Measurements from ENCODE around the gene RNF167.

Gene RNF167

GRCh38 chr17:4958102-4958501 lies 18.0 kb downstream of the RNF167 start:
- DNase-seq, result no peak

GRCh38 chr17:4959261-4959965 lies 19.3 kb downstream of the RNF167 start:
- DNase-seq, result no peak

- DNase-seq, result no peak
Observed at GRCh38 chr17:4960279-4960922, 20.3 kb downstream of the RNF167 start.

DNA sequence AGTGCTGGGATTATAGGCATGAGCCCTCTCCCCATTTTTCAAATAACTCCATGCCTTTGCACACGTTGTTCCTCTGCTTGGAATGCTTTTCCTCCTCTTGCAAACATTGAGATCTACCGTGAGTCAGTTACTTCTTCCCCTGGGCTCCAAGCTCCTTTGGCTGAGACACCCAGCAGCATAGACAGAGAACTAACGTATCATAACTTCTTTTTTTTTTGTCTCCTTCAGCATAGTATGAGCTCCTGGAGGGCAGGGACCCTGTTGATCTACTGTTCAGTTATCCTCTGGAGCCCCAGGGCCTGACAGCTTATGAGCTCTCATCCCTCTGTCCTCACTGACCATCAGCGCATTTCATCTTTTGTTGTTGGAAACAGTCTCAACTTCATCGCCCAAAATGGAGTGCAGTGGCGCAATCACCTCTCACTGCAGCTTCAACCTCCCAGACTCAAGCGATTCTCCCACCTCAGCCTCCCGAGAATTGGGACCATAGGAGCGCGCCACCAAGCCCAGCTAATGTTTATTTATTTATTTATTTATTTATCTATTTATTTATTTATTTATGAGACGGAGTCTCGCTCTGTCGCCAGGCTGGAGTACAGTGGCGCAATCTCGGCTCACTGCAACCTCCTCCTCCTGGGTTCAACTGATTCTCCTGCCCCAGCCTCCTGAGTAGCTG lies 25.4 kb downstream of the RNF167 start:
- no peak for DNase-seq

GRCh38 chr17:4966844-4967538 lies 26.9 kb downstream of the RNF167 start:
- DNase-seq, result peak; percentile 89 to 98 (median 95)

DNA sequence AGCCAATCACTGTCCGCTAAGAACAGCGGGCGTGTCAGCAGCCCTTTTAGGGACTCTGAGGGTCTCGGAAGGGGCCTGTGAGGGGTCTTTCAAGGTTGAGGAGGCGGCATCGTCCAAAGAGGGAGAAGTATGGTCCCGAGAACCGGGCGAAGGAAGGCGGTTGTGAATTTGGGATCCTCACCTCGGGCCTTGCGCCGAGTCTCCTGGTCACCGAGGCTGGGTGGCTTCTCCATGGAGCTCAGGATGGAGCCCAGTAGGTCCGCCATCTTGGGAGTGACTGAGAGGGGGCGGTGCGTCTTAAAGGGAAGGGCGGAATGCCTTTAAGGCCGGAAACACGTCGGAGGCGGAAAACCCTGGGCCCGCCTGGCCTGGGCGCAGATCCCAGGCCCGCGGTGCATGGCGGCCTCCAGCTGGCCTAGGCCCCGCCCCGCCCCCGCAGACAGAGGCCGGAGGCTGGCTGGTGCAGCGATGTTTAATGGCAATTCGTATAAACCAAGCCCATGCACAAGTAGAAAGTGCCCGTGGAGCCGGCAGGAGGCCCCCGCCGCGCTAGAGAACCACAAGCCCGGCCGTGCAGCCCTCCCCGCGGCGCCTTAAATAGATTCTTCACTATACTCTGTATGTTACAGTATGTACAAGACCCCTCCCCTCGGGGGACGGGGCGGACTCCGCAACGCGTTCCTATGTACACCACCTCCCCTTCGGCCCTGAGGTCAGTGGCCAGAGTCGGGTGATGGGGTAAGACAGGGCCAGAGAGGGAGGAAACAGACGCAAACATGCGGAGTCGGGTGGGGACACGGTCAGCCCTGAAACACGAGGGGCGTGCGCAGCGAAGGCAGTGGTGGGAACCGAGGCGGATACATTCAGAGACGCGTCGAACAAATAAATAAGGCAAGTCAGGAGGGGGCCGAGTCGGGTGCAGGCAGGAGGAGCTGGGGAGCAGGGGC lies 27.7 kb downstream of the RNF167 start, which contains the start of gene SPAG7:
TSS of gene SPAG7 (minus strand) at position 279 of the 947 bp plus-strand sequence. CDS start at position 266, 13 bp downstream.
- peak; percentile 86 to 97 (median 95) for DNase-seq

DNA sequence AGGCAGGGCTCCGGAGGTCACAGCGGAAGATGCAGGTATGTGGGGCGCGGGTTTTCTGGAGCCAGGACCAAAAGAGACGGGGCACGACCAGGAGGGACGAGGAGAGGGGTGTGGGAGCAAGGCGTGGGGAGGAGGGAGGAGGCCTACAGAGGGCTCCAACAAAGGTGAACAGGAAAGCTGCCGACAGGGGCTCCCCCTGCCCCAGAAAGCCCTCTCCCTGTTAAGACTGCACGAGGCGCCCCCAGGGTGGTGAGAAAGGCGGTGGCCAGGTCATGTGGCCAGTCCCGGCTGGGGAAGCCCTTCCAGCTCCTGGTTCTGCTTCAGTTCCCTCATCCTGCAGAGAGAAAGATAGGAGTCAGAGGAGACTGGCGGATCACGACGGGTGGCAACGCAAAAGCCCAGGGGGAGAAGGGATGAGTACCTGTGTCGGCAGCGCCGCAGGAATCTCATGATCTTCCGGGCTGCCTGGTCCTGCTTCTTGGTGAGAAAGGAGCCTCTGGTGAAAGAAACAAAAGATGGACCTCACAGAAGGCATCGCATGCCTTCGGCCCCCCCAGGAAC lies 28.5 kb downstream of the RNF167 start:
- peak; percentile 20 to 56 (median 51) for DNase-seq

GRCh38 chr17:4969047-4969550 lies 29.0 kb downstream of the RNF167 start:
- DNase-seq, result peak in 2 of 3 experiments; percentile 32 to 42

- DNase-seq, result peak in 2 of 3 experiments; percentile 6 to 31
Observed at GRCh38 chr17:4969551-4970173, 29.6 kb downstream of the RNF167 start.

DNA sequence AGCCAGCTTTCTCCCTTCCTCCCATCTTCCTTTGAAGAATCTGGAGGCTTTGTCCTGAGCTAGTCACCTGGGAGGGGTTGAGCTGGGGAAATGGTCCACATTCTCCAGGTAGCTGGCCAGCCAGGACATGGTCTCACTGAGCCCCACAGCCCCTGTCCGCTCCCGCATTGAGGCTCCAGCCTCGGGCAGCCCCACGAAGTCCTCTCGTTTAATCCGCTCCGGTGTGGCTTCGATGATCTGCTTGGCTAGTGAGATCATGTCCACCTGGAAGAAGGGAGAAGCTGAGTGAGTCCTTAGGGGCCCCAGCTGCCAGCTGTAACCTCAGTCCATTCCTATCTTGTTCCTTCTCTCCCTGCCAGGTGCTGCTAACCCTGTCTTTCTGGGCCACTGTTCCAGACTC lies 30.2 kb downstream of the RNF167 start:
- DNase-seq, result no peak

DNA sequence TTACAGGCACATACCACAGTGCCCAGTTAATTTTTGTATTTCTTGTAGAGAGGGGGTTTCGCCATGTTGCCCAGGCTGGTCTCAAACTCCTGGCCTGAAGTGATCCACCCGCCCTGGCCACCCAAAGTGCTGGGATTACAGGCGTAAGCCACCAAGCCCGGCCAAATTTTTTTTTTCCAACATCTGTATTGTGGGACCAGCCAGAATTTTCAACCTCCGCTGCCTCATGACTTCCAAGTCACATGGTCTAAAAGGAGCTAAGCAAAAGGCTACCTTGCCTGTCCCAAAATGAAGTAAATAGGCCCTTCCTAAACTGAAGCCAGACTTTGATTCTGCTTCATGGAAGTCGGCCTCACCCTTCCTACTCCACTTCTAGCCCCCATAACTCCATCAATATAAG lies 31.8 kb downstream of the RNF167 start:
- DNase-seq, result no peak

DNA sequence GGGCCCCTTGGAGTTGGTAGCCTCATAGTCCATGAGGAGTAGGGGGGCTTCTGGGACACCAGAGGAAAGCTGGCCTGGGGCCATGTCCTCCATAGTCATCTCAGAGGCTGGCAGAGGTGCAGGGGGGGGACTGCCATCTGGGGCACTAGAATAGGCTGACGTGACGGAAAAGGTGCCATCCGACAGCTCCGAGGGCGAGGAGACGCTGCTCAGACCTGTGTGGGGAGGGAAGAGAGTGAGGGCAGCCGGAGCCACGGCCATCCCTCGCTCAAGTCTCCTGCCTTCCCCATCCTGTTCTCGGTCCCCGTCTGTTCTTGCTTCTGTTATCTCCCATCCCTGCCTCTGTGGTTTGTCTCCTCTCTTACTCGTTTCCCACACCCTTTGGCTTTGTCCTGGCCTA lies 32.3 kb downstream of the RNF167 start:
- DNase-seq, result no peak

- DNase-seq, result no peak
Observed at GRCh38 chr17:4972752-4973151, 32.7 kb downstream of the RNF167 start.

GRCh38 chr17:4973256-4974114 lies 33.4 kb downstream of the RNF167 start:
- no peak for DNase-seq

DNA sequence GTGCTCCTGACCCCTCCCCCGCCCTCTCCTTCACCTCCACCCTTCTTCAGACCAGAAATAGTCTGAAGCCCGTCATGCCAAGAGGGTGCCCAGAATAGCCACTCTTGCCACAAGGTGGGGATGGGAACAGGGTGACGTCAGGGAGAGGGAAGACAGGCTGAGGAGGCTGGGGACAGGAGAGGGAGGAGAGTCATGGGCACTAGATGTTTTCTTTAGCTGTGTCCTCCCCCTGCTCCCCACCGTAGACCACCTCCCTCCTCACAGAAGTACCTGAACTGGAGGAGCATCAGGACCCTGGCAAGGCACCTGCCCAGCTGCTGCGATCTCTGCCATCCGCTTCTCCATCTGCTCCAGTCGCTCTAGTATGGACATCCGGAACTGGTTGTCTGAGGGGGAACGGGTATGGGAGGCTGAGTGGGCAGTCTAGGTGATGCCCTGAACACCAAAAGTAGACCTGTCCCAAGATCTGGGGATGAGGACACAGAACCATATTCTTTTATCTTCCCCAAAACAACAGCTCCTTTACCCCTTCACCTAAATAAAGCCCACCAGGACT lies 34.1 kb downstream of the RNF167 start:
- no peak for DNase-seq

GRCh38 chr17:4978726-4979125 lies 38.7 kb downstream of the RNF167 start:
- no peak for DNase-seq

DNA sequence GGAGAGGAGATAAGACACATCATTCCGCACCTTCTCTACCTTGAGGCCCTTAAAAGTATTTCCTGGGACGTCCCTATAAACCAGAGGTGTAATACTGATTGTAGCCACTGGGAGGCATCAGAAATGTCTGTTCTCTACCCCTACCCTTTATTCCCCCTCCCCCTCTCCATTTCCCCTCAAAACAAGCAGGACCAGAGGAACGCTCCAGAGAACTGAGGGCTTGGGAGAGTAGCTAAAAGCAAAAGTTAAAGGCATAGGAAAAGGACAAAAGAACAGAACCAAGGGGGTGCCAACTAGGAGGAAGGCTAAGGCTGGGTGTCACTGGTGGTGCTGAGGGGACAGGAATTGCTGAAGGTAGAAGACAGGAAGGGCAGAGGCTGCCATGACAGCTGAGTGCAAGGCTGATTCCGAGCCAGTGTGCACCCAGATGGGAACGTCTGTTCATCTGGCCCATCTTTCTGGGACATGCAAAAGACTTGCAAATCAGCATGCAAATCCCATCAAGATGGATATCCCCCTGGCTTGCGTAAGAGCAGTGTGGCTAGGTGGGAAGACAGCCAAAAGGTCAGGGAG lies 40.7 kb downstream of the RNF167 start:
- peak; percentile 6 to 49 (median 24) for DNase-seq

DNA sequence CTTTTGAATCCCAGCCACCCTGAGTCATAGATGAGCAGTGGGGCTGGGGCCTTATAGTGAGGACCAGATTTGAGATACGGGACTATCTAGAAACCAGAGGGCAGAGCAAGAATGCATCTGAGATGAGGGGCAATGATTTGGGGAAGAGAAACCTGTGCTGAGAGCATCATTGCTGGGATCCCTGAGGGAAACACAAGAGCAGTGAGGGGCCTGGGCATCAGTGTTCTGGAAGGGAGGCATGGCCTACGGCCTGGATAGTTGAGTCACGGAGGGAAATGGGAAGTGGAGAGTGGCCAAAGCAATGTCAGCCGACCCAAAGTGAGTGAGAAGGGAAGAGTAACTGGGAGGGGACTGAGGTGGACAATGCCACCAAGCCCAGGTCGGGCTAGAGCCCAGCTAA lies 42.2 kb downstream of the RNF167 start:
- DNase-seq, result no peak

- DNase-seq, result no peak
Observed at GRCh38 chr17:4986403-4986802, 46.3 kb downstream of the RNF167 start.

All from NCI-H1417 (cell line).